Heart right ventricle (tissue), 16 donors: ENCODE measurements around the gene ACVR1. TPM values are rescaled to one million over a fixed set of nuclear protein-coding genes. Genes with fewer than 3 reads are reported as not detected.
A peak's percentile ranks its signal among the peaks of the same experiment; 100 is the strongest.
"Not testable (repeated sequence)": the region's sequence is repeated elsewhere in the genome, so short reads cannot be mapped to it uniquely, and the experiment has no call there.

Experiments
- ATAC-seq, 8 donors: fragments of 200-7000 bp; cut with Tn5 transposase; one replicate each; pipeline ENCODE4 v1.9.1; 2020; ENCODE audit warnings: mild to moderate bottlenecking in 8 of 8, moderate library complexity in 8 of 8, moderate number of reproducible peaks in 1 of 8
- DNase-seq, 2 donors: peaks; one replicate each; pipeline ENCODE4 v3.0.0-alpha.2; 2020
- H3K27ac ChIP-seq, 10 donors: fragments of 200-600 bp; sonication (generic) in 2 of 10; one replicate each; pipeline versions ENCODE4 v1.5.0 to v1.8.0; 2020 to 2022; ENCODE audit warnings: mild to moderate bottlenecking in 3 of 10
- H3K27me3 ChIP-seq, 7 donors: fragments of 200-600 bp; one replicate each; pipeline ENCODE4 v1.8.0; 2021 to 2022; ENCODE audit warnings: mild to moderate bottlenecking in 2 of 7
- H3K36me3 ChIP-seq, 9 donors: fragments of 200-600 bp; sonication (generic) in 1 of 9; one replicate each; pipeline versions ENCODE4 v1.5.0 to v1.8.0; 2020 to 2022; ENCODE audit warnings: mild to moderate bottlenecking in 2 of 9
- H3K4me1 ChIP-seq, 9 donors: fragments of 200-600 bp; sonication (generic) in 1 of 9; one replicate each; pipeline versions ENCODE4 v1.5.0 to v1.8.0; 2020 to 2022; ENCODE audit warnings: mild to moderate bottlenecking in 4 of 9
- H3K4me3 ChIP-seq, 10 donors: fragments of 200-600 bp; sonication (generic) in 2 of 10; one replicate each; pipeline versions ENCODE4 v1.5.0 to v1.8.0; 2020 to 2022; ENCODE audit warnings: mild to moderate bottlenecking in 7 of 10, moderate library complexity in 2 of 10
- H3K9me3 ChIP-seq, 11 donors: fragments of 200-600 bp in 10 of 11; sonication (generic) in 2 of 11; one replicate each; pipeline versions ENCODE4 v1.5.0 to v1.8.0; 2013 to 2022; ENCODE audit warnings: mild to moderate bottlenecking in 2 of 11, control low read depth in 1 of 11, moderate library complexity in 1 of 11
- WGBS, 2 donors: extraction: QIAGEN DNeasy Blood & Tissue Kit; methylation state at CpG; one replicate each; pipeline ENCODE4 v1.1.7; 2013; ENCODE audit warnings: inconsistent platforms in 1 of 2; 5-methylcytosine and 5-hydroxymethylcytosine counted together
- intact Hi-C, 10 donors: fragments of 100-400 bp; cut with DNase I; formaldehyde crosslinking; loops; one replicate each; pipeline versions ENCODE4 v1.11.1 to v1.14.2; 2022
- polyA plus RNA-seq, 2 donors: library from polyadenylated mRNA; stranded (reverse); fragments of 200-250 nt; gene quantifications; one replicate each; pipeline ENCODE4 v1.2.3, GENCODE V29; 2013
- total RNA-seq, 10 donors: library from RNA; stranded (reverse); fragmentation: NEBNext Ultra II Directional in 3 of 10; extraction: Animal tissue kit (Norgen Biotek cat#: 25700) in 3 of 10; gene quantifications; one replicate each; pipeline versions ENCODE4 v1.2.1 to v1.2.4, GENCODE V29; 2021 to 2023
- TF ChIP-seq, protein P1 (sequence below), 9 donors: fragments of 200-600 bp; sonication (generic) in 2 of 9; IDR thresholded peaks; one replicate each; pipeline versions ENCODE4 v1.5.0 to v1.8.0; 2021 to 2022; ENCODE audit warnings: antibody characterized with exemption in 9 of 9, mild to moderate bottlenecking in 5 of 9, moderate library complexity in 1 of 9
- donor health status: Arrhythmogenic right ventricular cardiomyopathy.
- donor health status: ischemic (EF 13 %, LVEDD 7.1; RV severe dilation, severe dysfunction).
- donor health status: healthy with polysubstance abuse.
- donor health status: DM: no; HTN: yes; CAD: no.
- donor health status: DM: no; HTN: no; CAD: no.
- donor health status: ischemic (EF 25% LVEDD 6.9; RV normal size, moderate dysfunction).
- donor health status: ischemic (EF 25% LVEDD 5.7; RV mildly dilated, moderate dysfunction).
- donor health status: healthy.
- donor health status: DM: yes; HTN: yes; CAD: no.
- donor health status: Ischemic cardiomyopathy.
- donor health status: ischemic (EF 35%, LVEDD 5.7; RV mildly dilated, moderate dysfunction).
- donor health status: nonischemic (EF 11% LVEDD 7.7; RV severe dilation, severe dysfunction).
- donor health status: DM: yes; HTN: yes; CAD: no.
- donor health status: PGD.
- donor health status: ischemic (EF 29% LVEDD 5.4; RV normal size, mild dysfunction).
- donor health status: nonischemic (EF 23%, LVEDD 6.1; RV moderate dilation, normal function).

The ACVR1 gene
- total and polyA plus RNA-seq, 12 donors: 4.2 to 32.7 (median 22.2) TPM

DNA sequence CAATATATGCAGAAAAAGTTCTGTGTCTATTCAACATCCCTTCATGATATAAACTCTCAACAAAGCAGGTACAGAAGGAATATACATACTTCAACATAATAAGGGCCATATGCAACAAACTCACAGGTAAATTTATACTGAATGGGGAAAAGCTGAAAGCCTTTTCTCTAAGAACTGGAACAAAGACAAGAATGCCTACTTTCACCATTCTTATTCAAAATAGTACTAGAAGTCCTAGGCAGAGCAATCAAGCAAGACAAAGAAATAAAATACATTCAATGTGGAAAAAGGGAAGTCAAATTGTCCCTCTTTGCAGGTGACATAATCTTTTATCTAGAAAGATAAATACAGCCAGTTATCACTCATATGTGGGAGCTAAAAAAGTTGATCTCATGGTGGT, 116.3 kb downstream of the ACVR1 start:
- peaks cover 0 to 97% (median 25%) of the 10 kb centered on the region in 9 donors for H3K36me3 ChIP-seq
- peaks cover 0 to 41% (median 18%) of the 10 kb centered on the region in 11 donors for H3K9me3 ChIP-seq
- H3K4me1 ChIP-seq: no peaks in the 10 kb centered on the region
- no peak for DNase-seq
- ATAC-seq: no peak
- no peaks in the 10 kb centered on the region for H3K27me3 ChIP-seq
- no peak overlapping the region for H3K4me3 ChIP-seq
- no peak overlapping the region for H3K27ac ChIP-seq
- intact Hi-C loops: loop anchor here in 1 of 10 donors (10.0 kb wide), 1 partner anchor 265 kb away; no protein-coding TSS in a partner anchor
- TF ChIP-seq, protein P1, sequence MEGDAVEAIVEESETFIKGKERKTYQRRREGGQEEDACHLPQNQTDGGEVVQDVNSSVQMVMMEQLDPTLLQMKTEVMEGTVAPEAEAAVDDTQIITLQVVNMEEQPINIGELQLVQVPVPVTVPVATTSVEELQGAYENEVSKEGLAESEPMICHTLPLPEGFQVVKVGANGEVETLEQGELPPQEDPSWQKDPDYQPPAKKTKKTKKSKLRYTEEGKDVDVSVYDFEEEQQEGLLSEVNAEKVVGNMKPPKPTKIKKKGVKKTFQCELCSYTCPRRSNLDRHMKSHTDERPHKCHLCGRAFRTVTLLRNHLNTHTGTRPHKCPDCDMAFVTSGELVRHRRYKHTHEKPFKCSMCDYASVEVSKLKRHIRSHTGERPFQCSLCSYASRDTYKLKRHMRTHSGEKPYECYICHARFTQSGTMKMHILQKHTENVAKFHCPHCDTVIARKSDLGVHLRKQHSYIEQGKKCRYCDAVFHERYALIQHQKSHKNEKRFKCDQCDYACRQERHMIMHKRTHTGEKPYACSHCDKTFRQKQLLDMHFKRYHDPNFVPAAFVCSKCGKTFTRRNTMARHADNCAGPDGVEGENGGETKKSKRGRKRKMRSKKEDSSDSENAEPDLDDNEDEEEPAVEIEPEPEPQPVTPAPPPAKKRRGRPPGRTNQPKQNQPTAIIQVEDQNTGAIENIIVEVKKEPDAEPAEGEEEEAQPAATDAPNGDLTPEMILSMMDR (IDR thresholded peaks at IDR 0.05): no peak

DNA sequence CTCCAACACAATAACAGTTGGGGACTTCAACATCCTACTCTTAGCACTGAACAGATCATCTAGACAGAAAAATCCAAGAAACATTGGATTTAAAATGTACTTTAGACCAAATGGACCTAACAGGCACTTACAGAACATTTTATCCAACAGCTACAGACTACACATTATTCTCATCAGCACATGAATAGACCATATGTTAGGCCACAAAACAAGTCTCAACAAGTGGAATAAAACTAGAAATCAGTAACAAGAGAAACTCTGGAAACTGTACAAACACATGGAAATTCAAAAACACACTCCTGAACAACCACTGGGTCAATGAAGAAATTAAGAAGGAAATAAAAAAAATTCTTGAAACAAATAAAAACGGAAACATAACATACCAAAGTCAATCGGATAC, 117.5 kb downstream of the ACVR1 start:
- H3K36me3 ChIP-seq: peaks cover 0 to 97% (median 25%) of the 10 kb centered on the region in 9 donors
- WGBS, 2 donors: 95 to 99% methylated on average over 2 of the region's 2 CpGs

DNA sequence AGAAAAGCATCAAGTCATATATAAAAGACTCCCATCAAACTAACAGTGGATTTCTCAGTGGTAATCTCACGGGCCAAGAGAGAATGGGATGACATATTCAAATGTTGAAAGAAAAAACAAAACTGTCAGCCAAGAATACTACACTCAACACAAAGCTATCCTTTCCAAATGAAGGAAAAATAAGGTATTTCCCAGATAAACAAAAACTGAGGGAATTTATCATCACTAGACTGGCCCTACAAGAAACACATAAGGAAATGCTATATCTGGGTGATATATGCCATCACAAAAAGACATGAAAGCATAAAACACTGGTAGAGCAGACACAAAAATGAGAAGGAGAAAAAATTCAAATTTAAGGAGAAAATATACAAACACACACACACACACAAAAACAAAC, 118.6 kb downstream of the ACVR1 start:
- TF ChIP-seq, protein P1 (IDR thresholded peaks at IDR 0.05): no peak
- H3K27me3 ChIP-seq: no peaks in the 10 kb centered on the region
- H3K36me3 ChIP-seq: peaks cover 0 to 96% (median 32%) of the 10 kb centered on the region in 9 donors

More for the DNA sequence above, 117.5 kb downstream of the ACVR1 start:
- Histone ChIP-seq H3K9me3 (peaks cover 0 to 44% (median 18%) of the 10 kb centered on the region in 11 donors), H3K27me3 (no peaks in the 10 kb centered on the region), H3K4me3 (no peak overlapping the region), H3K4me1 (no peaks in the 10 kb centered on the region), H3K27ac (no peak overlapping the region)
- ATAC-seq: no peak
- intact Hi-C loops: loop anchor here in 1 of 10 donors (10.0 kb wide), 1 partner anchor 264 kb away; no protein-coding TSS in a partner anchor
- TF ChIP-seq, protein P1 (IDR thresholded peaks at IDR 0.05): no peak
- no peak for DNase-seq

DNA sequence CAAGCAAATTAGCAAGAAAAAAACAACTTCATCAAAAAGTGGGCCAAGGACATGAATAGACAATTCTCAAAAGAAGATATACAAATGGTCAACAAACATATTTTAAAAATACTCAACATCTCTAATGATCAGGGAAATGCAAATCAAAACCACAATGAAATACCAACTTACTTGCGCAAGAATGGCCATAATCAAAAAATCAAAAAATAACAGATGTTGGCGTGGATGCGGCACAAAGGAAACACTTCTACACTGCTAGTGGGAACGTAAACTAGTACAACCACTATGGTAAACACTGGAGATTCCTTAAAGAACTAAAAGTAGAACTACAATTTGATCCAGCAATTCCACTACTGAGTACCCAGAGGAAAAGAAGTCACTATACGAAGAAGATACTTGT, 119.7 kb downstream of the ACVR1 start:
- H3K4me3 ChIP-seq, DNase-seq, H3K4me1 ChIP-seq, H3K27me3 ChIP-seq, H3K27ac ChIP-seq, ATAC-seq: not testable (repeated sequence)
- WGBS, 2 donors: 98 to 99% methylated on average over 5 of the region's 5 CpGs
- Histone ChIP-seq H3K36me3 (peaks cover 0 to 90% (median 36%) of the 10 kb centered on the region in 9 donors), H3K9me3 (peaks cover 0 to 44% (median 18%) of the 10 kb centered on the region in 11 donors)
- intact Hi-C loops: loop anchor here in 1 of 10 donors (10.0 kb wide), 1 partner anchor 262 kb away; no protein-coding TSS in a partner anchor

More for the DNA sequence above, 118.6 kb downstream of the ACVR1 start:
- Histone ChIP-seq H3K4me1 (no peaks in the 10 kb centered on the region), H3K27ac (no peak overlapping the region), H3K4me3 (no peak overlapping the region), H3K9me3 (peaks cover 0 to 44% (median 18%) of the 10 kb centered on the region in 11 donors)
- intact Hi-C loops: loop anchor here in 1 of 10 donors (10.0 kb wide), 1 partner anchor 263 kb away; no protein-coding TSS in a partner anchor
- ATAC-seq (no peak), DNase-seq (no peak)
- WGBS, 2 donors: 95 to 97% methylated on average over 1 of the region's 1 CpG

DNA sequence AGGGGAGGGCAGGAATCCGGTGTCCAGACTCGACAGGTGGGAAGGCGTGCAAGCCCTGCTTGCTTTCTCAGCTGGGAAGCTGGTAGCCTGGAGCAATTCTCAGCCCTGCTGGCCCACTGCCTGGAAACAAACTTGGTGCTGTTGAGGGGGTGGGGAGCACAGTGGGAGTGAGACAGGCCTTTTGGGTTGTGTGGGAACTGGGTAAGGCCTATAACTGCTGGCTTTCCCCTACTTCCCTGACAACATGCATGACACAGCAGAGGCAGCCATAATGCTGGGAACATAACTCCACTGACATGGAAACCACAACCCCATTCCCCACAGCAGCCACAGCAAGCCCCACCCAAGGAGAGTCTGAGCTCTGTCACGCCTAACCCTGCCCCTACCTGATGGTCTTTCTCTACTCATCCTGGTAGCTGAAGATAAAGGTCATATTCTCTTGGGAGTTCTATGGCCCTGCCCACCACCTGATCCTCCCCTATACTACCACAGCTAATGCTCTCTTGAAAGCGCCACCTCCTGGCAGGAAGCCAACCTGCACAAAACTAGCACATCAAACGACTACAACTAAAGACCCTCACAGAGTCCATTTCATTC, 124.6 kb downstream of the ACVR1 start:
- TF ChIP-seq, protein P1 (IDR thresholded peaks at IDR 0.05): no peak
- H3K27ac ChIP-seq: no peak overlapping the region
- no peaks in the 10 kb centered on the region for H3K27me3 ChIP-seq
- H3K4me3 ChIP-seq: no peak overlapping the region
- 78 to 85% methylated on average over 6 of the region's 6 CpGs for WGBS, 2 donors
- intact Hi-C loops: loop anchor here in 1 of 10 donors (10.0 kb wide), 1 partner anchor 257 kb away; no protein-coding TSS in a partner anchor
- DNase-seq (no peak), ATAC-seq (peak in 5 of 8 donors; percentile 26 to 72 (median 46))
- H3K36me3 ChIP-seq: peaks cover 0 to 66% (median 25%) of the 10 kb centered on the region in 9 donors
- H3K4me1 ChIP-seq: peaks cover 0 to 29% (median 5%) of the 10 kb centered on the region in 9 donors
- peaks cover 0 to 20% (median 6%) of the 10 kb centered on the region in 11 donors for H3K9me3 ChIP-seq
